T-cell (primary cell): ENCODE measurements around the gene ZNF213. TPM values are rescaled to one million over a fixed set of nuclear protein-coding genes. Genes with fewer than 3 reads are reported as not detected.

Experiments used
- ATAC-seq, 4 experiments: fragments of 200-7000 bp in 3 of 4; fragments of 150-1000 bp in 1 of 4; cut with Tn5 transposase; replicated peaks in 1 of 4; 1 replicate in 3 of 4; 2 replicates in 1 of 4; pipeline ENCODE4 v1.10.0; 2021; ENCODE audit warnings: moderate library complexity in 3 of 4, mild to moderate bottlenecking in 2 of 4, moderate number of reproducible peaks in 1 of 4
- CTCF ChIA-PET, 2 donors: fragments of 300-600 bp; sonication (Branson Sonifier 250); formaldehyde crosslinking; loops; one replicate each; lab custom pipeline; 2022; ENCODE audit warnings: antibody characterized with exemption in 2 of 2; lab: Charles Lee
- POLR2A ChIA-PET, 2 donors: fragments of 300-600 bp; sonication (Branson Sonifier 250); formaldehyde crosslinking; loops; one replicate each; lab custom pipeline; 2022; ENCODE audit warnings: antibody characterized with exemption in 2 of 2; lab: Charles Lee
- DNase-seq, 35 experiments: peaks; one replicate each; pipeline versions ENCODE4 v3.0.0 to v3.0.0-alpha.2; 2013 to 2023
- H3K27ac ChIP-seq: one replicate; pipeline ENCODE4 v1.5.1; 2013; ENCODE audit warnings: low read length
- H3K27me3 ChIP-seq, 2 experiments: replicated peaks in 1 of 2; 1 replicate in 1 of 2; 2 replicates in 1 of 2; pipeline versions ENCODE4 v1.6.1 to v1.7.0; 2013; ENCODE audit warnings: low read length in 1 of 2, mixed read lengths in 1 of 2; ENCODE audit not compliant: control insufficient read depth in 2 of 2, insufficient read depth in 2 of 2; ENCODE audit errors: extremely low read depth in 1 of 2
- H3K36me3 ChIP-seq, 2 donors: 1 replicate in 1 of 2; 2 replicates in 1 of 2; pipeline versions ENCODE4 v1.6.1 to v1.7.0; 2013; ENCODE audit warnings: low read length in 1 of 2; ENCODE audit not compliant: control insufficient read depth in 2 of 2, insufficient read depth in 1 of 2; ENCODE audit errors: extremely low read depth in 1 of 2
- H3K4me1 ChIP-seq, 2 experiments: 1 replicate in 1 of 2; 2 replicates in 1 of 2; pipeline versions ENCODE4 v1.6.1 to v1.7.0; 2013; ENCODE audit warnings: low read length in 2 of 2, mixed read lengths in 1 of 2; ENCODE audit not compliant: insufficient read depth in 2 of 2, control insufficient read depth in 1 of 2; ENCODE audit errors: extremely low read depth in 1 of 2
- H3K4me3 ChIP-seq, 2 donors: 1 replicate in 1 of 2; 2 replicates in 1 of 2; pipeline versions ENCODE4 v1.5.1 to v1.7.0; 2013; ENCODE audit warnings: mild to moderate bottlenecking in 2 of 2, low read length in 1 of 2, moderate library complexity in 1 of 2; ENCODE audit not compliant: control insufficient read depth in 1 of 2; ENCODE audit errors: extremely low read depth in 1 of 2
- H3K9me3 ChIP-seq: 2 replicates; pipeline ENCODE4 v1.7.0; 2013
- H3K27ac Mint-ChIP-seq, 2 donors: one replicate each; pipeline ENCODE4 v1.8.0; 2020 to 2021; ENCODE audit warnings: mild to moderate bottlenecking in 2 of 2, mixed read lengths in 2 of 2
- H3K27me3 Mint-ChIP-seq, 2 donors: one replicate each; pipeline ENCODE4 v1.8.0; 2021 to 2022; ENCODE audit warnings: mixed read lengths in 2 of 2
- H3K36me3 Mint-ChIP-seq: one replicate; pipeline ENCODE4 v1.8.0; 2021; ENCODE audit warnings: mixed read lengths
- H3K4me1 Mint-ChIP-seq, 3 donors: one replicate each; pipeline ENCODE4 v1.8.0; 2020 to 2022; ENCODE audit warnings: mixed read lengths in 3 of 3, mild to moderate bottlenecking in 1 of 3
- H3K4me3 Mint-ChIP-seq, 3 donors: one replicate each; pipeline ENCODE4 v1.8.0; 2020 to 2022; ENCODE audit warnings: mild to moderate bottlenecking in 3 of 3, mixed read lengths in 3 of 3, moderate library complexity in 3 of 3
- H3K9me3 Mint-ChIP-seq, 3 donors: one replicate each; pipeline ENCODE4 v1.8.0; 2020 to 2022; ENCODE audit warnings: mixed read lengths in 3 of 3
- WGBS: methylation state at CpG from one replicate; pipeline ENCODE4 v1.1.5; 2013; ENCODE audit warnings: missing lambda C conversion rate; ENCODE audit not compliant: insufficient coverage; 5-methylcytosine and 5-hydroxymethylcytosine counted together
- total RNA-seq, 35 experiments: library from RNA in 6 of 35; stranded (reverse) in 6 of 35; fragments of 120-200 nt in 1 of 35; gene quantifications; one replicate each; pipeline versions ENCODE4 v1.2.1 to v1.2.4 and lab custom pipeline; 2013 to 2026

The ZNF213 gene
- total RNA-seq, 5 donors from 2014 or later (not counting 1 experiment from before 2014, with no cell fraction given): 3.1 to 16.9 (median 12.8) TPM

DNA sequence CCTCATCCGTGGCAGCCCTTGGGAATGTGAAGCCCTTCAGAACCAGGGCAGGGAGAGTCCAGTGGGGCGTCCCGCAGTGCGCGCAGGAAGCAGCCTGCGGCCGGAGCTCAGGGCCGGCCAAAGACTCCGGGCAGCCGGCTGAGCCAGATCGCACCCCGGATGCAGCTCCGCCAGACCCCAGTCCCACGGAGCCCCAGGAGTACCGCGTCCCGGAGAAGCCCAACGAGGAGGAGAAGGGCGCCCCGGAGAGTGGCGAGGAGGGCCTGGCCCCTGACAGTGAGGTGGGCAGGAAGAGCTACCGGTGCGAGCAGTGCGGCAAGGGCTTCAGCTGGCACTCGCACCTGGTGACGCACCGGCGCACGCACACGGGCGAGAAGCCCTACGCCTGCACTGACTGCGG, 15.5 kb upstream of the ZNF213 start:
- Histone ChIP-seq H3K27ac (no peak overlapping the region), H3K27me3 (peaks cover 0 to 7% of the 10 kb centered on the region in 2 experiments), H3K4me1 (peaks cover 3 to 13% of the 10 kb centered on the region in 2 experiments), H3K4me3 (no peak overlapping the region), H3K9me3 (no peaks in the 10 kb centered on the region), H3K36me3 (no peaks in the 10 kb centered on the region)
- peaks cover 8 to 13% (median 9%) of the 10 kb centered on the region in 3 donors for H3K4me1 Mint-ChIP-seq
- no peak overlapping the region for H3K4me3 Mint-ChIP-seq
- H3K27ac Mint-ChIP-seq: no peak overlapping the region
- ChIA-PET CTCF (no interaction called here), POLR2A (no interaction called here)
- H3K36me3 Mint-ChIP-seq: peaks cover 4% of the 10 kb centered on the region
- ATAC-seq (no peak), DNase-seq (no peak)
- no peaks in the 10 kb centered on the region for H3K27me3 Mint-ChIP-seq
- 96% methylated on average over 33 of the region's 33 CpGs for WGBS
- no peaks in the 10 kb centered on the region for H3K9me3 Mint-ChIP-seq

DNA sequence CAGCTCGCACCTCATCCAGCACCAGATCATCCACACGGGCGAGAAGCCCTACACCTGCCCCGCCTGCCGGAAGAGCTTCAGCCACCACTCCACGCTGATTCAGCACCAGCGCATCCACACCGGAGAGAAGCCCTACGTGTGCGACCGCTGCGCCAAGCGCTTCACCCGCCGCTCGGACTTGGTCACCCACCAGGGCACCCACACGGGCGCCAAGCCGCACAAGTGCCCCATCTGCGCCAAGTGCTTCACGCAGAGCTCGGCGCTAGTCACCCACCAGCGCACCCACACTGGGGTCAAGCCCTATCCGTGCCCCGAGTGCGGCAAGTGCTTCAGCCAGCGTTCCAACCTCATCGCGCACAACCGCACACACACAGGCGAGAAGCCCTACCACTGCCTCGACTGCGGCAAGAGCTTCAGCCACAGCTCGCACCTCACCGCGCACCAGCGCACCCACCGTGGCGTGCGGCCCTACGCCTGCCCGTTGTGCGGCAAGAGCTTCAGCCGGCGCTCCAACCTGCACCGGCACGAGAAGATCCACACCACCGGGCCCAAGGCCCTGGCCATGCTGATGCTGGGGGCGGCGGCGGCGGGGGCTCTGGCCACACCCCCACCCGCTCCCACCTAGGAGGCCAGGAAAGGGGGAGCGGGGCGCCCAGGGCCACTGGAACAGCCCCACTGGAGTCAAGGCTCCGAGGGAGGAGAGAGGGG, 15.0 kb upstream of the ZNF213 start:
- 95% methylated on average over 52 of the region's 57 CpGs for WGBS
- H3K27me3 ChIP-seq: peaks cover 0 to 4% of the 10 kb centered on the region in 2 experiments
- POLR2A ChIA-PET: interaction anchor here in 1 of 2 donors (0.6 kb wide), 1 partner anchor 283 kb away, joined by 4 read pairs; no protein-coding TSS in a partner anchor
- Mint-ChIP-seq H3K27me3 (no peaks in the 10 kb centered on the region), H3K27ac (no peak overlapping the region), H3K4me1 (peaks cover 13 to 18% (median 13%) of the 10 kb centered on the region in 3 donors), H3K4me3 (no peak overlapping the region), H3K36me3 (no peaks in the 10 kb centered on the region), H3K9me3 (no peaks in the 10 kb centered on the region)
- DNase-seq: no peak
- peaks cover 3 to 14% of the 10 kb centered on the region in 2 experiments for H3K4me1 ChIP-seq
- ATAC-seq: no peak
- H3K9me3 ChIP-seq: no peaks in the 10 kb centered on the region
- no peaks in the 10 kb centered on the region for H3K36me3 ChIP-seq
- H3K4me3 ChIP-seq: no peak overlapping the region
- H3K27ac ChIP-seq: no peak overlapping the region
- CTCF ChIA-PET: no interaction called here

DNA sequence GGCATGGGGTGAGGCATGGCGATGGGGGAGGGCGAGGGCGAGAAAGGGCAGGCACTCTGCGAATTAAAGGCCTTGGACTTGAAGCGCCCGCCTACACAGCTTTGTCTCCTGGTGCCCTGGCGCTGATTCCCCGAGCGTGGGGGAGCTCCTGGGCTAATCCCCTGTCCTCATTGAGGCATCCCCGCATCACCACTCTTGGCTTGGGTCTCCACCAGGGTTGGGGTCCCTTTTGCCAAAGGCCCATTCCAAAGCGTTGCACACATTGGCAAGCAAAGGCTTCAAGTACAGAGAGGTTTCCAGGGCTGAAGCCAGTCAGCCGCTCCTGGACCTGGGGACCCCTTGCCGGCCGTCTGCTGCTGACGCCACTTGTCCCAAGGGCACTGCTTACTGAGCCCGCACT, 14.4 kb upstream of the ZNF213 start:
- ATAC-seq (no peak), DNase-seq (no peak)
- no peak overlapping the region for H3K4me3 ChIP-seq
- H3K4me1 Mint-ChIP-seq: peaks cover 18 to 22% (median 18%) of the 10 kb centered on the region in 3 donors
- CTCF ChIA-PET: no interaction called here
- 96% methylated on average over 14 of the region's 16 CpGs for WGBS
- no peak overlapping the region for H3K27ac ChIP-seq
- H3K9me3 ChIP-seq: no peaks in the 10 kb centered on the region
- H3K4me3 Mint-ChIP-seq: no peak overlapping the region
- POLR2A ChIA-PET: no interaction called here
- H3K27ac Mint-ChIP-seq: no peak overlapping the region
- no peaks in the 10 kb centered on the region for H3K36me3 ChIP-seq
- no peaks in the 10 kb centered on the region for H3K9me3 Mint-ChIP-seq
- H3K27me3 ChIP-seq: no peaks in the 10 kb centered on the region
- peaks cover 3 to 20% of the 10 kb centered on the region in 2 experiments for H3K4me1 ChIP-seq
- H3K27me3 Mint-ChIP-seq: no peaks in the 10 kb centered on the region
- no peaks in the 10 kb centered on the region for H3K36me3 Mint-ChIP-seq

DNA sequence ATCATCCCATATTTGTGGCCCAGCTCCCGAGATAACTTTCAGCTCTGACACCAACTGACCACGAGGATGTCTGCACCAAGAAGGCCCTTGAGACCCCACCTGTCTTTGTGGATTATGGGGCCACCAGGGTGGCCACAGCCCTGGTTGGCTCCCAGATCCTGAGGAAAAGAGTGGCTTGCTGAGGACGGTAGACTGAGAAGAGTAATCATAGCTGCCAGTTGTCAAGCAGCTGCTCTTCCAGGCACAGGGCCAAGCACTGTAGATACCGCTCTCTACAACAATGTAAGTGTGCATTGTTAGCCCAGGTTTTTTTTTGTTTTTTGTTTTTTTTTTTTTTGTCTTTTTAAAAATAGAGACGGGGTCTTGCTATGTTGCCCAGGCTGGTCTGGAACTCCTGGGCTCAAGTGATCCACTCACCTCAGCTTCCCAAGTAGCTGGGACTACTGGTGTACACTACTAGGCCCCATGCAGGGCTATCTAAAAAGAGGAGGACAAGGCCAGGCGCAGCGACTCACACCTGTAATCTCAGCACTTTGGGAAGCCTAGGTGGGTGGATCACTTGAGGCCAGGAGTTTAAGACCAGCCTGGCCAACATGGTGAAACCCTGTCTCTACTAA, 12.9 kb upstream of the ZNF213 start:
- Mint-ChIP-seq H3K27me3 (no peaks in the 10 kb centered on the region), H3K4me1 (peaks cover 26 to 33% (median 28%) of the 10 kb centered on the region in 3 donors), H3K4me3 (no peak overlapping the region), H3K9me3 (no peaks in the 10 kb centered on the region), H3K36me3 (no peaks in the 10 kb centered on the region), H3K27ac (no peak overlapping the region)
- WGBS: 89% methylated on average over 2 of the region's 7 CpGs
- no peak overlapping the region for H3K27ac ChIP-seq
- H3K4me3 ChIP-seq: no peak overlapping the region
- H3K9me3 ChIP-seq: no peaks in the 10 kb centered on the region
- DNase-seq (no peak), ATAC-seq (no peak)
- ChIA-PET POLR2A (interaction anchor here in 1 of 2 donors (0.7 kb wide), 1 partner anchor 79 kb away, joined by 3 read pairs; no protein-coding TSS in a partner anchor), CTCF (interaction anchor here in 1 of 2 donors (0.5 to 0.7 kb wide), 4 partner anchors 13 to 172 kb away, joined by 3 to 4 read pairs (median 3); partner anchors contain the start of gene ZNF213)
- H3K36me3 ChIP-seq: no peaks in the 10 kb centered on the region
- H3K27me3 ChIP-seq: no peaks in the 10 kb centered on the region
- peaks cover 5 to 23% of the 10 kb centered on the region in 2 experiments for H3K4me1 ChIP-seq

DNA sequence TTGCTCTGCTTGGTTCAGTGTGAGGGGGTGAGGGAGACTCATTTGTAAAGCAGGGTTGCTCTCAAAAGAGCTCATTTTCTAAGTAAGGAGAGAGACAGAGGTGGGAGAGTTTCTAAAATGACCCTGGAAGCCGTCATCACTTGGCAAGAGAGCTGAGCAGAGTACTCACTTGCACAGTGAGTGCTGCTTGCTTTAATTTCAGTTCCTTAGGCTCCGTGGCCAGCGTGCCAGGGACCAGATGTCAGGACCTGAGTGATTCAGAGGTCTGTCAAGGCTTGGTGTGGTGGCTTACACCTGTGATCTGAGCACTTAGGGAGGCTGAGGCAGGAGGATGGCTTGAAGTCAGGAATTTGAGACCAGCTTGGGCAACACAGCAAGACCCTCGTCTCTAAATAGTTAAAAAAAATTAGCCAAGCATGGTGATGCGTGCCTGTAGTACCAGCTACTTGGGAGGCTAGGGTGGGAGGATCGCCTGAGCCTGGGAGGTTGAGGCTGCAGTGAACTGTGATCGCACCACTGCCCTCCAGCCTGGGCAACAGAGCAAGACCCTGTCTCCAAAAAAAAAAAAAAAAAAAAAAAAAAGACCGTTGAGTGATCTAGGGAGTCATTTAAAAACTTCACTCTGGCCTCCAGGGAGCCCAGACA, 11.8 kb upstream of the ZNF213 start:
- ATAC-seq: no peak
- Histone ChIP-seq H3K4me1 (peaks cover 8 to 33% of the 10 kb centered on the region in 2 experiments), H3K27ac (peak overlapping the region; percentile 52), H3K27me3 (no peaks in the 10 kb centered on the region), H3K36me3 (no peaks in the 10 kb centered on the region), H3K9me3 (no peaks in the 10 kb centered on the region), H3K4me3 (peak overlapping the region in 1 of 2 donors; percentile 71)
- Mint-ChIP-seq H3K27ac (peak overlapping the region; percentile 94 to 98), H3K9me3 (no peaks in the 10 kb centered on the region), H3K4me1 (peaks cover 37 to 43% (median 39%) of the 10 kb centered on the region in 3 donors), H3K36me3 (no peaks in the 10 kb centered on the region), H3K4me3 (peak overlapping the region; percentile 95 to 96 (median 95)), H3K27me3 (no peaks in the 10 kb centered on the region)
- ChIA-PET POLR2A (interaction anchor here in 1 of 2 donors (0.6 kb wide), 2 partner anchors 48 to 212 kb away, joined by 3 to 7 read pairs; no protein-coding TSS in a partner anchor), CTCF (interaction anchor here in 1 of 2 donors (0.7 kb wide), 1 partner anchor 26 kb away, joined by 8 read pairs; no protein-coding TSS in a partner anchor)
- no peak for DNase-seq
- WGBS: 82% methylated on average over 5 of the region's 8 CpGs
